Immature natural killer cell (primary cell): Measurements from ENCODE around the gene ADK. TPM values are rescaled to one million over a fixed set of nuclear protein-coding genes. Genes with fewer than 3 reads are reported as not detected.
"Not testable (repeated sequence)": the region's sequence is repeated elsewhere in the genome, so short reads cannot be mapped to it uniquely, and the experiment has no call there.

Experiments
- DNase-seq, 3 donors: peaks; one replicate each; pipeline ENCODE4 v3.0.0; 2022; ENCODE audit warnings: mixed read lengths in 1 of 3
- H3K27ac Mint-ChIP-seq, 6 donors: one replicate each; pipeline ENCODE4 v1.8.0; 2020; ENCODE audit warnings: mixed read lengths in 6 of 6, mild to moderate bottlenecking in 5 of 6, inconsistent platforms in 4 of 6, moderate library complexity in 3 of 6
- H3K27me3 Mint-ChIP-seq, 3 donors: one replicate each; pipeline ENCODE4 v1.8.0; 2020 to 2021; ENCODE audit warnings: low read depth in 3 of 3, mild to moderate bottlenecking in 3 of 3, mixed read lengths in 3 of 3, moderate library complexity in 3 of 3, inconsistent platforms in 1 of 3
- H3K36me3 Mint-ChIP-seq, 3 donors: one replicate each; pipeline ENCODE4 v1.8.0; 2020; ENCODE audit warnings: mixed read lengths in 3 of 3, inconsistent platforms in 2 of 3, mild to moderate bottlenecking in 2 of 3
- H3K4me1 Mint-ChIP-seq, 2 donors: one replicate each; pipeline ENCODE4 v1.8.0; 2020; ENCODE audit warnings: inconsistent platforms in 2 of 2, mild to moderate bottlenecking in 2 of 2, mixed read lengths in 2 of 2, moderate library complexity in 1 of 2
- H3K4me3 Mint-ChIP-seq, 5 donors: one replicate each; pipeline ENCODE4 v1.8.0; 2020; ENCODE audit warnings: mild to moderate bottlenecking in 5 of 5, mixed read lengths in 5 of 5, inconsistent platforms in 3 of 5, moderate library complexity in 3 of 5
- H3K9me3 Mint-ChIP-seq, 6 donors: one replicate each; pipeline ENCODE4 v1.8.0; 2020; ENCODE audit warnings: mild to moderate bottlenecking in 6 of 6, mixed read lengths in 6 of 6, inconsistent platforms in 4 of 6, moderate library complexity in 3 of 6
- polyA plus RNA-seq, 3 donors: library from polyadenylated mRNA; unstranded; fragments of 300-500 nt; fragmentation: Illumina TruSeq; gene quantifications; one replicate each; pipeline ENCODE4 v1.2.3, GENCODE V29; 2021

Gene ADK
- polyA plus RNA-seq, 3 donors from 2014 or later: 26.9 to 36.7 (median 28.4) TPM

DNA sequence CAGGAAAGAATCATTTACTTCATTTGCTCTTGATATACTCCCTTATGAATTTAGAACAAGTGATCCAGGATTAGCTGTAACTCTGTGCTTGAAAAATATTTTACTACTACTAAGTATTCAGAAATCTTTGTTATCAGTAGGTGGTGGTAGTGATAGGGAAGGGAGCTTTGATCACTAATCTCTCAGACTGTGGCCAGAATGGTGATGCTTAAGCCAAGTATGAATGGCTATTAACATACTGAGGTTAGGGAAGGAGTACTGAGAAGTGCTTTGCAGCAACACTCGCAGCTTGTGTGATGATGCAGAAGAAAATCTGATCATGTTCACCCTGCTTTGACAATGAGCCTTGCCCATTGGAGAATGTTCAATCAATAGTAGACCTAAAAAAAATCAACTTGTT lies 29.7 kb upstream of the ADK start:
- Mint-ChIP-seq H3K27me3 (peaks cover 0 to 8% (median 0%) of the 10 kb centered on the region in 3 donors), H3K36me3 (peaks cover 17 to 66% (median 39%) of the 10 kb centered on the region in 3 donors), H3K27ac (peak overlapping the region in 4 of 6 donors; percentile 41 to 81 (median 60)), H3K4me1 (no peaks in the 10 kb centered on the region), H3K4me3 (no peak overlapping the region), H3K9me3 (no peaks in the 10 kb centered on the region)
- no peak for DNase-seq

DNA sequence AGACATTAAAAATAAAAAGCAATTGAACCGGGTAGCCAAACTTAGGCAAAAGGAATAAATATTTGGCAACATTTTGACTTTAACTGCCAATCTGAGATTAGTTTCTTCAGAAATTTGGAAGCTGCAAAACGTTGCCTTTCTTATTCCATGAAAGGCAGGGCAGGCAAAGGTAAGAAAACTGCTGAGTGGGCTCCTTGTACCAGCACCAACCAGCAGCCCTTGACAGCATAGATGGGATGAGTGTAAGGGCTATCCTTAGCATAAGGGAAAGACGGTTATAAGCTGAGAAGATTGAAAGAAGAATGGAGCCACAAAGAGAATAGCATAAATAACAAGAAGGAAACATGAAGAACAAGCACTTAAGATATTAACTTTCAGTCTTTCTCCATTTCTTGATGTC lies 29.0 kb upstream of the ADK start:
- peaks cover 0 to 5% (median 0%) of the 10 kb centered on the region in 3 donors for H3K27me3 Mint-ChIP-seq
- H3K27ac Mint-ChIP-seq: peak overlapping the region; percentile 29 to 81 (median 44)
- H3K9me3 Mint-ChIP-seq: no peaks in the 10 kb centered on the region
- H3K4me1 Mint-ChIP-seq: no peaks in the 10 kb centered on the region
- H3K36me3 Mint-ChIP-seq: peaks cover 13 to 61% (median 34%) of the 10 kb centered on the region in 3 donors
- DNase-seq: no peak
- H3K4me3 Mint-ChIP-seq: no peak overlapping the region

GRCh38 chr10:74123081-74123480 lies 27.9 kb upstream of the ADK start:
- no peaks in the 10 kb centered on the region for H3K9me3 Mint-ChIP-seq
- H3K4me3 Mint-ChIP-seq: no peak overlapping the region
- peaks cover 0 to 4% (median 0%) of the 10 kb centered on the region in 3 donors for H3K27me3 Mint-ChIP-seq
- DNase-seq: no peak
- peak overlapping the region in 5 of 6 donors; percentile 18 to 81 (median 74) for H3K27ac Mint-ChIP-seq
- no peaks in the 10 kb centered on the region for H3K4me1 Mint-ChIP-seq
- H3K36me3 Mint-ChIP-seq: peaks cover 10 to 58% (median 32%) of the 10 kb centered on the region in 3 donors

- no peaks in the 10 kb centered on the region for H3K9me3 Mint-ChIP-seq
- peaks cover 0 to 6% of the 10 kb centered on the region in 2 donors for H3K4me1 Mint-ChIP-seq
- DNase-seq: no peak
- H3K27me3 Mint-ChIP-seq: no peaks in the 10 kb centered on the region
- no peak overlapping the region for H3K4me3 Mint-ChIP-seq
- peak overlapping the region in 1 of 6 donors; percentile 3 for H3K27ac Mint-ChIP-seq
- H3K36me3 Mint-ChIP-seq: peaks cover 23 to 50% (median 37%) of the 10 kb centered on the region in 3 donors
Measured at GRCh38 chr10:74133923-74134820, 16.8 kb upstream of the ADK start.

GRCh38 chr10:74135452-74135851 lies 15.6 kb upstream of the ADK start:
- Mint-ChIP-seq H3K27ac (no peak overlapping the region), H3K4me3 (no peak overlapping the region), H3K4me1 (peaks cover under 1 to 6% of the 10 kb centered on the region in 2 donors), H3K36me3 (peaks cover 19 to 47% (median 37%) of the 10 kb centered on the region in 3 donors), H3K27me3 (no peaks in the 10 kb centered on the region), H3K9me3 (no peaks in the 10 kb centered on the region)
- DNase-seq: no peak

DNA sequence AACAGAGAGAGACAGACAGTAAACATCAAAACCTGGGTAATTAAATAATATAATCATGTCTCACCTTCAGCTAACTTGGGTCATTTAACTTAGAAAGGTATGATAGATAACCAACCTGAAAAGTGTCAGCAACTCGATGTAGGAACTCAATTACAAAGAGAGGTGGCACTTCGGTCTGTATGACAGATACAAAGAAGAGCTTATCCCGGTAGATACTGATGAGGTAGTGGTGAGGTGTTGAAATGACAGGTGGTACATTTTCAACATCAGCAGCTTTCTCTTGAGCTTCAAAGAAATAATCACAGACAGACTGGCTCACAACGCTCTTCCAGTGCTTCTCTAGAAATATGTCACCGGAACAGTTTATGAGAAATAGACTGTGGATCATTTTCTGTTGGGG lies 13.0 kb upstream of the ADK start:
- H3K36me3 Mint-ChIP-seq: peaks cover 19 to 40% (median 32%) of the 10 kb centered on the region in 3 donors
- H3K27me3 Mint-ChIP-seq: no peaks in the 10 kb centered on the region
- peaks cover 7 to 18% of the 10 kb centered on the region in 2 donors for H3K4me1 Mint-ChIP-seq
- no peak overlapping the region for H3K4me3 Mint-ChIP-seq
- no peak overlapping the region for H3K27ac Mint-ChIP-seq
- no peak for DNase-seq
- no peaks in the 10 kb centered on the region for H3K9me3 Mint-ChIP-seq

- not testable (repeated sequence) for H3K9me3 Mint-ChIP-seq, H3K27ac Mint-ChIP-seq, DNase-seq, H3K4me3 Mint-ChIP-seq, H3K27me3 Mint-ChIP-seq
- H3K36me3 Mint-ChIP-seq: peaks cover 19 to 38% (median 30%) of the 10 kb centered on the region in 3 donors
- H3K4me1 Mint-ChIP-seq: peaks cover 7 to 18% of the 10 kb centered on the region in 2 donors
Measured at GRCh38 chr10:74138596-74138995, 12.4 kb upstream of the ADK start.

DNA sequence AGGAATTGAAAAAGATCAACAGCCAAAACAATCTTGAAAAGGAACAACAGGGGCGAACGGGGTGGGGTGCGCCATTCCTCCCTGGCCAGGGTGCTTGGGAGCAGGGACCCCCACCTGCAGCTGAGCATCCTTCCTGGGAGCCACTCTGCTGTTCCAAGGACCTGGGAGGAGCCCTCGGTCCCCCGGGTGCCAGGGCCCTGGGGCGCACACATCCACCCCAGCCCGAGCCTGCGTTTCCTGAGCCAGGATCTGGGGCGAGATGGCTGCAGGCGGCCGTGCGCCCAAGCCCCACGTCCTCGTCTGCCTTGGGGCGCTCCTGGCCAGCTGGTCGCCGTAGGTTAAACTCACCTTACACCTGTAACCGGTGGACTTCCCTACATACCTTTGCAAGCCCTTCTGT lies 11.0 kb upstream of the ADK start:
- no peak for DNase-seq
- Mint-ChIP-seq H3K4me1 (peaks cover 7 to 21% of the 10 kb centered on the region in 2 donors), H3K4me3 (no peak overlapping the region), H3K27ac (no peak overlapping the region), H3K9me3 (no peaks in the 10 kb centered on the region), H3K36me3 (peaks cover 14 to 27% (median 18%) of the 10 kb centered on the region in 3 donors), H3K27me3 (no peaks in the 10 kb centered on the region)

DNA sequence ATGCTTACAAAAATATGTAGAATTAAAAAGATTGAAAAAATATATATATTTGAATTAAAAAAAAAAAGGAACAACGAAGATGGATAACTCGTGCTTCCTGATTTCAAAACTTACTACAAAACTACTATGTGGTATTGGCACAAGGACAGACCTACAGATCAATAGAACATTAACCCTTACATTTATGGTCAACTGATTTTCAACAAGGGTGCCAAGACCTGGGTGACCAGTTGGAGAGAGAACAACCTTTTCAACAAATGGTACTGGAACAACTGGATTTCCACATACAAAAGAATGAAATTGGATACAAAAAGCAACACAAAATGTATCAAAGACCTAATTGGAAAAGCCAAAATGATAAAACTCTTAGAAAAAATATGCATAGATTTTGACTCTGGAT lies 10.5 kb upstream of the ADK start:
- DNase-seq: no peak
- peaks cover 13 to 23% (median 15%) of the 10 kb centered on the region in 3 donors for H3K36me3 Mint-ChIP-seq
- no peaks in the 10 kb centered on the region for H3K9me3 Mint-ChIP-seq
- H3K4me3 Mint-ChIP-seq: no peak overlapping the region
- H3K27me3 Mint-ChIP-seq: no peaks in the 10 kb centered on the region
- peaks cover 10 to 27% of the 10 kb centered on the region in 2 donors for H3K4me1 Mint-ChIP-seq
- H3K27ac Mint-ChIP-seq: no peak overlapping the region

- H3K27me3 Mint-ChIP-seq: peaks cover 0 to 1% (median 0%) of the 10 kb centered on the region in 3 donors
- H3K27ac Mint-ChIP-seq: no peak overlapping the region
Measured at GRCh38 chr10:74145133-74145532, 5.9 kb upstream of the ADK start.

GRCh38 chr10:74146980-74147379 lies 4.0 kb upstream of the ADK start:
- not testable (repeated sequence) for H3K4me3 Mint-ChIP-seq, H3K36me3 Mint-ChIP-seq, DNase-seq, H3K9me3 Mint-ChIP-seq, H3K27ac Mint-ChIP-seq, H3K27me3 Mint-ChIP-seq
- H3K4me1 Mint-ChIP-seq: peaks cover 31 to 46% of the 10 kb centered on the region in 2 donors

More at GRCh38 chr10:74145133-74145532, 5.9 kb upstream of the ADK start:
- DNase-seq: no peak
- Mint-ChIP-seq H3K4me1 (peaks cover 31 to 50% of the 10 kb centered on the region in 2 donors), H3K4me3 (no peak overlapping the region), H3K36me3 (peaks cover 3 to 4% (median 3%) of the 10 kb centered on the region in 3 donors), H3K9me3 (no peaks in the 10 kb centered on the region)

DNA sequence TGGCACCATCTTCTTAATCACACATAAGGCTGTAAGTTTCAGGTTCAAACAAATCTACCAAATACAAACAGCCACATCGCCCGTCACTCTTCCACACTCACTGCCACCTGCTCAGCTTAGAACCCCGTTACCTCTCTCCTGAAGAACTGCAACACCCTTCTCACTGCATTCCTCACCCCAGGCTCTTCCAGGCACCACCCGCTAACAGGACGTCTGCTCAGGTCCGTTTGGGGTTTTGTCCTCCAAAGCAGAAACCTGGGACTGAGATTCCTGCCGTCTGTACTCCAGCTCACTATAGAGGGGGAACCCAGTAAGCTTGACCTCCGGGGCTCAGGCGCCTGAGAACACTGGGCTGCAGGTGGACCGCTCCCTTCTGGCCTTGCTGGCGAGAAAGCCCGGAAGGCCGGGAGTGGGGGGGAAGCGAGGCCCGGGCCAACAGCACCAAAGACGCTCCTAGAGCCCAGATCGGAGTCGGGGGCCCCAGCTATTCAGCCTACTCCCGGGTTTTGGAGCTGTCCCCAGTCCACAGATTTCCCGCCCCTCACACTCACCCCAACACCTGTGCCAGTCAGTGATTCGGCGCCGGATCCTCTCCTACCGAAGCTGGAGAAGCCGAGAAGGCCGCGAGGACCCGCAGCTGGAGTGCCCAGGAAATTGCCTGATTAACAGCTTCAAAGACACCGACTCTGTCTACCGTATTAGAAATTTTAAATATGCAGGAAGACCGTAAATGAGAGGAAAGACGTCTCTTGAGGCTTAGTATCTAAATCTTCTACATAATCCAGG lies 624 bp upstream of the ADK start, which contains the start of gene AP3M1:
TSS of gene AP3M1 (minus strand) at position 625 of the 786 bp plus-strand sequence. CDS start 12,449 bp downstream, outside the sequence.
- peaks cover 3 to 4% (median 3%) of the 10 kb centered on the region in 3 donors for H3K36me3 Mint-ChIP-seq
- H3K4me3 Mint-ChIP-seq: no peak within 1 kb of the TSS
- peaks cover 0 to 2% (median 1%) of the 10 kb centered on the region in 3 donors for H3K27me3 Mint-ChIP-seq
- peak within 1 kb of the TSS in 4 of 6 donors; percentile 53 to 78 (median 64) for H3K27ac Mint-ChIP-seq
- no peak for DNase-seq
- H3K4me1 Mint-ChIP-seq: peaks cover 28 to 31% of the 10 kb centered on the region in 2 donors
- H3K9me3 Mint-ChIP-seq: no peaks in the 10 kb centered on the region

DNA sequence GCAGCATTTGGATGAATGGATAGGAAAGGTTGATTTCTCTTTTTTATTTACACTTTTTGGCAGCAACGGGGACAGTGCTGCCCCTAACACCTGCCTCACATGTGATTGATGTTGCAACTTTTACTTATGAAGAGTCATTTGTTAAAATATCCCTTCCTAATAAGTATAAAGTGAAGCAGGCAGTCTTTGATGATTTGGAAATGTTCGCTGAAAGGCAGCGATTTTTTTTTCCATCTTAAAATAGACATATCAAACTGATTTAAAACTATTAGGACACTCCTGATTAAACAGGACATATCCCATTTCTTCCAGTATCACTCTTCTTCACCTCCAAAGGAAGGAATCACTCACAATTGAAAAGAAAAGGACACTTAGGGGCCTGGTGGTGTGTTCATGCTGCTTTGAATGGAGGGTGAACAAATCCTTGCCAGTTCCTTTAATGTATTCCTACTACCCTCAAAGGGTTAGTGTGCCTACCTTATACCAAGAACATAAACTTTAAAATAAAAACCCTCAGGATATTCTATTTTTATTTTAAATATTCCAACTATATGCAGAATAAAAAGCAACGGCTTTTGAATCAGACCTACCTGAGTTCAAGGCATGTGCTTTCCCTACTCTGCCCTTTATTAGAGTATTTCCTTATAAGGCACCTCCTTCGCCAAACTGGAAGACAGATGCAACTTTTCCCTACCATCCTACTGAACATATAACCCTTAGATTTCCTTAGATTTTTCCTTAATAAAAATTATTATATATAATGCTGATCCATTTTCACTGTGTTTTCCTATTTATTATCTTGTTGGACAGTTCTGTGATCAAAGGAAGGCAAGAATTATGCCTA lies 1.1 kb downstream of the ADK start:
- peak in 2 of 3 donors; percentile 2 to 7 for DNase-seq
- peaks cover 0 to 3% (median 2%) of the 10 kb centered on the region in 3 donors for H3K27me3 Mint-ChIP-seq
- no peak overlapping the region for H3K4me3 Mint-ChIP-seq
- peak overlapping the region in 5 of 6 donors; percentile 30 to 78 (median 57) for H3K27ac Mint-ChIP-seq
- H3K36me3 Mint-ChIP-seq: no peaks in the 10 kb centered on the region
- H3K4me1 Mint-ChIP-seq: peaks cover 14 to 18% of the 10 kb centered on the region in 2 donors
- no peaks in the 10 kb centered on the region for H3K9me3 Mint-ChIP-seq
